ENCODE data around the gene ZNF205.
A peak's percentile ranks its signal among the peaks of the same experiment; 100 is the strongest.

The ZNF205 gene

DNA sequence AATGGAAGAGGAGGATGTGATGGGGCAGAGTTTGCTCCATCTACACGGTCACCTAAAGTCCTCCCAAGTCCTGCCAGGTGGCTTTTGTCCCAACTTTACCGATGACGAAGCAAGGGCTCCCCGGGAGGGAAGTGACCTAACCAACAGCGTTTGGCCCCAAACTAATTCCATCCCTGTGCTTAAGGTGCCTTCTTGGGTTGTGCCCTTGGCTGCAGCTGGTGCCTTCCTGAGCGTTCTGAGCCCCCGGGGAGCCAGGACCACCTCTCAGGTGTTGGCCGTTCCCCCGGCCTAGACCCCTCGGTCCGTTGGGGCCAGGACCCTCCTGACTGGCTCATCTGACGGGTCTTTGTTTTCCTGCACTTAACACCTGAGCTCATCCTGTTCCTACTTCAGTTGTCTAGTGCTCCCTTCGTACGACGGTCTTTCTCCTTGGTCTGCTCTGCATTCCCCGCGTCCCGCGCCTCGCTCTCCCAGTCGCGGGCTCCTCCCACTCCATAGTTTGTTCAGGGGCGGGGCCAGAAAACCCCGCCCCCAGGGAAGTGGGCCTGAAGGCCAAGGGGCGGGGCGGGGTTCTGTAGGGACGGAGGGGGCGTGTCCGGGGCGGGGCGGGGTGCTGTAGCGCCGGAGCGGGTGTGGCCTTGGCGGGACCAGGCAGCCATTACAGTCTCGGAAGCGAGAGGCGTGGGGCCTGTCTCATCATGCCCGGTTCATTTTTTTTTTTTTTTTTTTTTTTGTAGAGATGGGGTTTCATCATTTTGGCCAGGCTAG lies 12.5 kb upstream of the ZNF205 start (continued):
- TF ChIP-seq, protein P1, sequence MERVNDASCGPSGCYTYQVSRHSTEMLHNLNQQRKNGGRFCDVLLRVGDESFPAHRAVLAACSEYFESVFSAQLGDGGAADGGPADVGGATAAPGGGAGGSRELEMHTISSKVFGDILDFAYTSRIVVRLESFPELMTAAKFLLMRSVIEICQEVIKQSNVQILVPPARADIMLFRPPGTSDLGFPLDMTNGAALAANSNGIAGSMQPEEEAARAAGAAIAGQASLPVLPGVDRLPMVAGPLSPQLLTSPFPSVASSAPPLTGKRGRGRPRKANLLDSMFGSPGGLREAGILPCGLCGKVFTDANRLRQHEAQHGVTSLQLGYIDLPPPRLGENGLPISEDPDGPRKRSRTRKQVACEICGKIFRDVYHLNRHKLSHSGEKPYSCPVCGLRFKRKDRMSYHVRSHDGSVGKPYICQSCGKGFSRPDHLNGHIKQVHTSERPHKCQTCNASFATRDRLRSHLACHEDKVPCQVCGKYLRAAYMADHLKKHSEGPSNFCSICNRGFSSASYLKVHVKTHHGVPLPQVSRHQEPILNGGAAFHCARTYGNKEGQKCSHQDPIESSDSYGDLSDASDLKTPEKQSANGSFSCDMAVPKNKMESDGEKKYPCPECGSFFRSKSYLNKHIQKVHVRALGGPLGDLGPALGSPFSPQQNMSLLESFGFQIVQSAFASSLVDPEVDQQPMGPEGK (tag by site-specific recombination; IDR thresholded peaks at IDR 0.05) = peak; percentile 45; the same call in 1 of the 2 replicates
- TF ChIP-seq, protein P2, sequence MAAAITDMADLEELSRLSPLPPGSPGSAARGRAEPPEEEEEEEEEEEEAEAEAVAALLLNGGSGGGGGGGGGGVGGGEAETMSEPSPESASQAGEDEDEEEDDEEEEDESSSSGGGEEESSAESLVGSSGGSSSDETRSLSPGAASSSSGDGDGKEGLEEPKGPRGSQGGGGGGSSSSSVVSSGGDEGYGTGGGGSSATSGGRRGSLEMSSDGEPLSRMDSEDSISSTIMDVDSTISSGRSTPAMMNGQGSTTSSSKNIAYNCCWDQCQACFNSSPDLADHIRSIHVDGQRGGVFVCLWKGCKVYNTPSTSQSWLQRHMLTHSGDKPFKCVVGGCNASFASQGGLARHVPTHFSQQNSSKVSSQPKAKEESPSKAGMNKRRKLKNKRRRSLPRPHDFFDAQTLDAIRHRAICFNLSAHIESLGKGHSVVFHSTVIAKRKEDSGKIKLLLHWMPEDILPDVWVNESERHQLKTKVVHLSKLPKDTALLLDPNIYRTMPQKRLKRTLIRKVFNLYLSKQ (tag by site-specific recombination; IDR thresholded peaks at IDR 0.05; ENCODE audit: borderline replicate concordance) = no peak
- TF ChIP-seq ZBTB8A (tag by site-specific recombination; IDR thresholded peaks at IDR 0.05) = 0 out of 2 replicates have a peak, but pooled peaks have one; percentile 11
- no peak for TF ChIP-seq FEZF1 (tag by site-specific recombination; IDR thresholded peaks at IDR 0.05)
- peak; percentile 82 for TF ChIP-seq KLF10 (tag by site-specific recombination; IDR thresholded peaks at IDR 0.05)
- peak; percentile 86 for TF ChIP-seq KLF9 (tag by site-specific recombination; IDR thresholded peaks at IDR 0.05; ENCODE audit: low read depth)
- TF ChIP-seq, protein P3, sequence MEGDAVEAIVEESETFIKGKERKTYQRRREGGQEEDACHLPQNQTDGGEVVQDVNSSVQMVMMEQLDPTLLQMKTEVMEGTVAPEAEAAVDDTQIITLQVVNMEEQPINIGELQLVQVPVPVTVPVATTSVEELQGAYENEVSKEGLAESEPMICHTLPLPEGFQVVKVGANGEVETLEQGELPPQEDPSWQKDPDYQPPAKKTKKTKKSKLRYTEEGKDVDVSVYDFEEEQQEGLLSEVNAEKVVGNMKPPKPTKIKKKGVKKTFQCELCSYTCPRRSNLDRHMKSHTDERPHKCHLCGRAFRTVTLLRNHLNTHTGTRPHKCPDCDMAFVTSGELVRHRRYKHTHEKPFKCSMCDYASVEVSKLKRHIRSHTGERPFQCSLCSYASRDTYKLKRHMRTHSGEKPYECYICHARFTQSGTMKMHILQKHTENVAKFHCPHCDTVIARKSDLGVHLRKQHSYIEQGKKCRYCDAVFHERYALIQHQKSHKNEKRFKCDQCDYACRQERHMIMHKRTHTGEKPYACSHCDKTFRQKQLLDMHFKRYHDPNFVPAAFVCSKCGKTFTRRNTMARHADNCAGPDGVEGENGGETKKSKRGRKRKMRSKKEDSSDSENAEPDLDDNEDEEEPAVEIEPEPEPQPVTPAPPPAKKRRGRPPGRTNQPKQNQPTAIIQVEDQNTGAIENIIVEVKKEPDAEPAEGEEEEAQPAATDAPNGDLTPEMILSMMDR (tag by site-specific recombination; IDR thresholded peaks at IDR 0.05) = no peak

DNA sequence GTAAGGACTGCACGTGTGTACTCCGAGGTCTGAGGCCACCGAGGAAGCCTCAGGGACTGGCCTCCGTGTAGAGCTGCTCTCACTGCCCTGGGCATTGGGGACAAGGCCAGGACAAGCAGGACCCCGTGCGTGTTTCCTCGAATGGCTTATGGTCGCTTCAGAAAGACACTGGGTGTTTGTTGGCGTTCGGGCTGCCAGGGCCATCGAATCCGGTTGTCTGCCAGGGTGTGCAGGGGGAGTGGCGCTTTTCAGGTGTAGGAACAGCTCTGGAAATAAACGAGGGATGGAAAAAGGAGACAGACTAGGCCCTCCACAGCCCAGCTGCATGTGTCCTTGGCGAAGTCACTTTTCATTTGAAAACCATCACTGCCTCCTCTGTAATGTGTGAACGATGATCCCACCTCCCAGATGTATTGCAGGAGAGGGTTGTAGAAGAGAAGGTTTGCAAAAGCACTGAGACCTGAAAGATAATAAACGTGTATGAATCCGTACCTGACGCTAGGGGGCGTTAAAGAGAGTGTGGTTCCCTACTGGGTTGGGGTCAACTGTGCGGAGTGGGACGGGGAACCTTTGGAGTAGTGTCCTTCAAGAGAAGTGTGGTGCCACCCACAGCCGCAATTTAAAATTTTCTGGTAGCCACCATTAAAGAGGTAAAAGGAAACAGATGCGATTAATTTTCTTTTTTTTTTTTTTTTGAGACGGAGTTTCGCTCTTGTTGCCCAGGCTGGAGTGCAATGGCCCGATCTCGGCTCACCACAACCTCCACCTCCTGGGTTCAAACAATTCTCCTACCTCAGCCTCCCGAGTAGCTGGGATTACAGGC lies 11.2 kb upstream of the ZNF205 start:
- H3K4me1 ChIP-seq (ENCODE audit: control insufficient read depth, insufficient read depth, low read length) = peaks cover 3% of the 10 kb centered on the region
- CTCF ChIA-PET = interaction anchor here (0.7 to 3.6 kb wide), 7 partner anchors 21 to 1056 kb away, joined by 3 to 16 read pairs (median 3); no protein-coding TSS in a partner anchor
- 0 out of 2 replicates have a peak overlapping the region, but pooled peaks have one; percentile 20 for H3K27ac ChIP-seq (ENCODE audit: extremely low read depth, low read depth, low read length)
- no peak for TF ChIP-seq ZNF596 (tag by site-specific recombination; IDR thresholded peaks at IDR 0.05)
- TF ChIP-seq, protein P4, sequence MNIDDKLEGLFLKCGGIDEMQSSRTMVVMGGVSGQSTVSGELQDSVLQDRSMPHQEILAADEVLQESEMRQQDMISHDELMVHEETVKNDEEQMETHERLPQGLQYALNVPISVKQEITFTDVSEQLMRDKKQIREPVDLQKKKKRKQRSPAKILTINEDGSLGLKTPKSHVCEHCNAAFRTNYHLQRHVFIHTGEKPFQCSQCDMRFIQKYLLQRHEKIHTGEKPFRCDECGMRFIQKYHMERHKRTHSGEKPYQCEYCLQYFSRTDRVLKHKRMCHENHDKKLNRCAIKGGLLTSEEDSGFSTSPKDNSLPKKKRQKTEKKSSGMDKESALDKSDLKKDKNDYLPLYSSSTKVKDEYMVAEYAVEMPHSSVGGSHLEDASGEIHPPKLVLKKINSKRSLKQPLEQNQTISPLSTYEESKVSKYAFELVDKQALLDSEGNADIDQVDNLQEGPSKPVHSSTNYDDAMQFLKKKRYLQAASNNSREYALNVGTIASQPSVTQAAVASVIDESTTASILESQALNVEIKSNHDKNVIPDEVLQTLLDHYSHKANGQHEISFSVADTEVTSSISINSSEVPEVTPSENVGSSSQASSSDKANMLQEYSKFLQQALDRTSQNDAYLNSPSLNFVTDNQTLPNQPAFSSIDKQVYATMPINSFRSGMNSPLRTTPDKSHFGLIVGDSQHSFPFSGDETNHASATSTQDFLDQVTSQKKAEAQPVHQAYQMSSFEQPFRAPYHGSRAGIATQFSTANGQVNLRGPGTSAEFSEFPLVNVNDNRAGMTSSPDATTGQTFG (tag by site-specific recombination; IDR thresholded peaks at IDR 0.05; ENCODE audit: borderline replicate concordance) = no peak
- TF ChIP-seq ZNF335 (tag by site-specific recombination; conservative IDR thresholded peaks at IDR 0.05) = no peak
- TF ChIP-seq ZBTB8A (tag by site-specific recombination; IDR thresholded peaks at IDR 0.05) = no peak
- TF ChIP-seq ZNF214 (tag by site-specific recombination; IDR thresholded peaks at IDR 0.05; ENCODE audit: borderline replicate concordance) = no peak
- no peak for TF ChIP-seq ZNF423 (tag by site-specific recombination; IDR thresholded peaks at IDR 0.05)
- no peak for TF ChIP-seq ZNF202 (tag by site-specific recombination; IDR thresholded peaks at IDR 0.05; ENCODE audit: borderline replicate concordance)
- TF ChIP-seq BCL11B (tag by site-specific recombination; IDR thresholded peaks at IDR 0.05; ENCODE audit: low read depth) = peak; percentile 68; the same call in 1 of the 2 replicates
- TF ChIP-seq ZNF654 (tag by site-specific recombination; IDR thresholded peaks at IDR 0.05; ENCODE audit: low read depth) = peak; percentile 38
- TF ChIP-seq HOXD13 (CRISPR knock-in tag; IDR thresholded peaks at IDR 0.05; ENCODE audit: borderline replicate concordance) = no peak
- TF ChIP-seq, protein P5, sequence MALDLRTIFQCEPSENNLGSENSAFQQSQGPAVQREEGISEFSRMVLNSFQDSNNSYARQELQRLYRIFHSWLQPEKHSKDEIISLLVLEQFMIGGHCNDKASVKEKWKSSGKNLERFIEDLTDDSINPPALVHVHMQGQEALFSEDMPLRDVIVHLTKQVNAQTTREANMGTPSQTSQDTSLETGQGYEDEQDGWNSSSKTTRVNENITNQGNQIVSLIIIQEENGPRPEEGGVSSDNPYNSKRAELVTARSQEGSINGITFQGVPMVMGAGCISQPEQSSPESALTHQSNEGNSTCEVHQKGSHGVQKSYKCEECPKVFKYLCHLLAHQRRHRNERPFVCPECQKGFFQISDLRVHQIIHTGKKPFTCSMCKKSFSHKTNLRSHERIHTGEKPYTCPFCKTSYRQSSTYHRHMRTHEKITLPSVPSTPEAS (tag by site-specific recombination; IDR thresholded peaks at IDR 0.05) = peak; percentile 56; the same call in 1 of the 2 replicates
- no peak for TF ChIP-seq ZNF140 (tag by site-specific recombination; IDR thresholded peaks at IDR 0.05)
- TF ChIP-seq ZSCAN23 (tag by site-specific recombination; IDR thresholded peaks at IDR 0.05) = no peak
- no peak for TF ChIP-seq KLF8 (tag by site-specific recombination; IDR thresholded peaks at IDR 0.05)
- no peak for TF ChIP-seq KLF1 (tag by site-specific recombination; IDR thresholded peaks at IDR 0.05)
- no peak for TF ChIP-seq ZNF155 (tag by site-specific recombination; IDR thresholded peaks at IDR 0.05)

More for the DNA sequence above, 11.2 kb upstream of the ZNF205 start:
- H3K36me3 ChIP-seq (ENCODE audit: control insufficient read depth in 2 of 2, insufficient read depth in 1 of 2, low read length in 2 of 2) = no peaks in the 10 kb centered on the region
- no peak overlapping the region for H3K4me3 ChIP-seq (ENCODE audit: low read depth, low read length)
- POLR2A ChIA-PET = no interaction called here
- H3K9me3 ChIP-seq (ENCODE audit: control insufficient read depth, insufficient read depth, low read depth, low read length) = no peaks in the 10 kb centered on the region
